ENCODE data around the gene TOR3A. TPM values are rescaled to one million over a fixed set of nuclear protein-coding genes. Genes with fewer than 3 reads are reported as not detected.

The TOR3A gene
- polyA plus RNA-seq, 3 donors, result 50.0 to 67.8 (median 60.9) TPM

DNA sequence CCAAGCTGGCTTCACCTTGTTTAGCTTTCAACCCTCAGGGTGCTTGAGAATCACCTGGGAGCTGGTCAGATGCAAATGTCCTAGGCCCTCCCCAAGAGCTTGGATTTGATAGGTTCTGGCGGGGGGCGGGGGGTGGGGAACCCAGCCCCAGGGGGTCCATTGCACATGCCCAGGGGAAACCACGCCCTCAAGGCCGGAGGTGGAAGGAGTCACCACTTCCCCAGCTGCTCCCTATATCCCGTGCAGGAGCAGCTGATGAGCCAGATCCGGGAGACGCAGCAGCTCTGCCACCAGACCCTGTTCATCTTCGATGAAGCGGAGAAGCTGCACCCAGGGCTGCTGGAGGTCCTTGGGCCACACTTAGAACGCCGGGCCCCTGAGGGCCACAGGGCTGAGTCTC lies 5.8 kb downstream of the TOR3A start:
- peaks cover 0 to 1% (median 1%) of the 10 kb centered on the region in 3 donors for H3K27me3 Mint-ChIP-seq (ENCODE audit: low read depth in 3 of 3)
- Histone ChIP-seq H3K4me1 (ENCODE audit: control insufficient read depth in 1 of 2, insufficient read depth in 2 of 2, low read length in 2 of 2) (peaks cover 45 to 48% of the 10 kb centered on the region in 2 donors), H3K4me3 (replicated peaks in 1 of 3; ENCODE audit: low read depth in 2 of 3, low read length in 3 of 3) (no peak overlapping the region), H3K79me2 (ENCODE audit: insufficient read depth, low read length) (peaks cover 56% of the 10 kb centered on the region), H4K20me1 (ENCODE audit: insufficient read depth, low read length) (peaks cover 32% of the 10 kb centered on the region), H3K9me3 (replicated peaks in 1 of 2; ENCODE audit: control insufficient read depth in 1 of 2, insufficient read depth in 1 of 2, low read length in 2 of 2) (no peaks in the 10 kb centered on the region), H2AFZ (ENCODE audit: insufficient read depth, low read depth, low read length, poor library complexity, severe bottlenecking) (no peak overlapping the region), H3K4me2 (replicated peaks; ENCODE audit: extremely low read depth, low read length, poor library complexity, severe bottlenecking) (no peak overlapping the region), H3K27ac (ENCODE audit: low read depth in 1 of 2, low read length in 2 of 2) (peak overlapping the region; percentile 71 to 74), H3K36me3 (replicated peaks in 1 of 2; ENCODE audit: control insufficient read depth in 1 of 2, insufficient read depth in 2 of 2, low read length in 2 of 2) (peaks cover 43 to 61% of the 10 kb centered on the region in 2 donors), H3K27me3 (ENCODE audit: control insufficient read depth in 2 of 2, insufficient read depth in 2 of 2, low read length in 2 of 2) (no peaks in the 10 kb centered on the region), H3K9ac (ENCODE audit: insufficient read depth, low read length, poor library complexity, severe bottlenecking) (peak overlapping the region; percentile 10)
- no peaks in the 10 kb centered on the region for H3K9me3 Mint-ChIP-seq
- H3K27ac Mint-ChIP-seq, result peak overlapping the region in 5 of 7 donors; percentile 36 to 97 (median 89)
- 80% methylated on average over 9 of the region's 11 CpGs for WGBS (ENCODE audit: insufficient coverage)
- intact Hi-C loops (cut with micrococcal nuclease), result no loop called here
- H3K4me1 Mint-ChIP-seq, result peaks cover 51% of the 10 kb centered on the region
- DNase-seq, result no peak
- peaks cover 35 to 75% of the 10 kb centered on the region in 2 donors for H3K36me3 Mint-ChIP-seq
- H3K4me3 Mint-ChIP-seq, result no peak overlapping the region
- TF ChIP-seq CTCF (IDR thresholded peaks at IDR 0.05), result no peak

- no peak for TF ChIP-seq CTCF (IDR thresholded peaks at IDR 0.05)
- H2AFZ ChIP-seq (ENCODE audit: insufficient read depth, low read depth, low read length, poor library complexity, severe bottlenecking), result no peak overlapping the region
- H3K4me3 Mint-ChIP-seq, result no peak overlapping the region
- WGBS (ENCODE audit: insufficient coverage), result 100% methylated on average over 5 of the region's 16 CpGs
- peaks cover 37% of the 10 kb centered on the region for H3K4me1 Mint-ChIP-seq
- peak overlapping the region in 1 of 7 donors; percentile 73 for H3K27ac Mint-ChIP-seq
- intact Hi-C loops (cut with micrococcal nuclease), result no loop called here
- H3K9ac ChIP-seq (ENCODE audit: insufficient read depth, low read length, poor library complexity, severe bottlenecking), result no peak overlapping the region
- DNase-seq, result no peak
- no peak overlapping the region for H3K4me2 ChIP-seq (replicated peaks; ENCODE audit: extremely low read depth, low read length, poor library complexity, severe bottlenecking)
- H3K36me3 Mint-ChIP-seq, result peaks cover 53 to 90% of the 10 kb centered on the region in 2 donors
- peaks cover 0 to 1% (median 1%) of the 10 kb centered on the region in 3 donors for H3K27me3 Mint-ChIP-seq (ENCODE audit: low read depth in 3 of 3)
- H3K4me1 ChIP-seq (ENCODE audit: control insufficient read depth in 1 of 2, insufficient read depth in 2 of 2, low read length in 2 of 2), result peaks cover 36 to 41% of the 10 kb centered on the region in 2 donors
- no peaks in the 10 kb centered on the region for H3K9me3 ChIP-seq (replicated peaks in 1 of 2; ENCODE audit: control insufficient read depth in 1 of 2, insufficient read depth in 1 of 2, low read length in 2 of 2)
- no peaks in the 10 kb centered on the region for H3K9me3 Mint-ChIP-seq
- no peaks in the 10 kb centered on the region for H3K27me3 ChIP-seq (ENCODE audit: control insufficient read depth in 2 of 2, insufficient read depth in 2 of 2, low read length in 2 of 2)
- peak overlapping the region; percentile 3 to 71 for H3K27ac ChIP-seq (ENCODE audit: low read depth in 1 of 2, low read length in 2 of 2)
- H3K79me2 ChIP-seq (ENCODE audit: insufficient read depth, low read length), result peaks cover 35% of the 10 kb centered on the region
- no peak overlapping the region for H3K4me3 ChIP-seq (replicated peaks in 1 of 3; ENCODE audit: low read depth in 2 of 3, low read length in 3 of 3)
- peaks cover 32% of the 10 kb centered on the region for H4K20me1 ChIP-seq (ENCODE audit: insufficient read depth, low read length)
- peaks cover 63 to 78% of the 10 kb centered on the region in 2 donors for H3K36me3 ChIP-seq (replicated peaks in 1 of 2; ENCODE audit: control insufficient read depth in 1 of 2, insufficient read depth in 2 of 2, low read length in 2 of 2)
Observed at GRCh38 chr1:179089827-179090482, 8.1 kb downstream of the TOR3A start.

All from CD14-positive monocyte (primary cell).